Stimulated activated CD8-positive, alpha-beta memory T cell treated with anti-CD3 and anti-CD28 coated beads, Interleukin-12 subunit alpha, Interleukin-12 subunit beta, amount 100 ng/mL, for 24 hours (primary cell): ENCODE data around the gene PIEZO1.

ENCODE experiments used
- DNase-seq: peaks from one replicate; pipeline ENCODE4 v3.0.0-alpha.2; 2020; ENCODE audit errors: extremely low read depth

The PIEZO1 gene

DNA sequence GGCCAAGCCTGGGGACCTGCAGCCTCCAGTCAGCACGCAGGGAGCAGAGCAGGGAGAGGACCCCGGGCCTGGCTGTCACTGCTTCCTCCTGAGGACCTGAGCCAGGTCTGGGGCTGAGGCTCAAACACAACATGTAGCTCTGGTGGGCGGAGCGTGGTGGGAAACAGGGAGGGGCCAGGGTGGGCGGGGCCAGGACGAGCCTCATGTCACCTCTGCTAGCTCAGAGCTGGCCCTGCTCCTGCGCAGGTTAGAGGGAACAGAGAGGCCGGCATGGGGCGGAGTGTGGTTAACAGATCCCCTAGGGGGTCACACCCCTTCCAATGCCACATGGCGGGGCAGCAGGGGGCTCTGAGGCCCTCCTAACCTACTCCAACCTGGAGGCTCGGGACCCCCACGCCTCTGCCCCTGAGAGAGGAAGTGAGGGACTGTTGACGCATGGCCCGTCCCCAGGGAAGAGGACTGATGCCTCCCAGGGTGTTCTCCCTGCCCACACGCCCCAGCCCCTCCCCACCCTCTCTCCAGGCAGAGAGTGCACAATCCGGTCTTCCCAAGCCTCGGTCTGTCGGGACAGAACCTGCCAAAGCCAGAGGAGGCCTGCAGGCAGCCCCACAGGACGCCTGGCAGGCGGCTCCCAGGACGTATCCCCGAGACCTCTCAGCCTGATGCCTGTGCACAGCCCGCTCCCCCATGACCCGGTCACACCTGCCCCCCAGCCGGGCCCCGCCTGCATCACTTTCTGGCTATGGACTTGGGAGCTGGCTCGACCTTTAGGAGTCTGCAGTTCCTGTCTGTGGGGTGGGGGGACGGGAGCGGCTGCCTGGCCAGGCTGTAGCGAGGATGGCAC lies 15.2 kb downstream of the PIEZO1 start:
- no peak for DNase-seq

GRCh38 chr16:88768071-88768783 lies 16.8 kb downstream of the PIEZO1 start:
- DNase-seq = no peak

GRCh38 chr16:88767546-88768070 lies 17.4 kb downstream of the PIEZO1 start:
- no peak for DNase-seq

- no peak for DNase-seq
Observed at GRCh38 chr16:88766975-88767374, 18.0 kb downstream of the PIEZO1 start.

- no peak for DNase-seq
Observed at GRCh38 chr16:88764913-88765349, 20.1 kb downstream of the PIEZO1 start.

GRCh38 chr16:88764080-88764479 lies 20.9 kb downstream of the PIEZO1 start:
- DNase-seq = no peak

GRCh38 chr16:88763502-88764053 lies 21.4 kb downstream of the PIEZO1 start:
- no peak for DNase-seq

- DNase-seq = no peak
Observed at GRCh38 chr16:88762941-88763340, 22.1 kb downstream of the PIEZO1 start.

GRCh38 chr16:88762258-88762870 lies 22.7 kb downstream of the PIEZO1 start:
- no peak for DNase-seq

GRCh38 chr16:88761830-88762229 lies 23.2 kb downstream of the PIEZO1 start:
- DNase-seq = no peak

GRCh38 chr16:88761143-88761534 lies 23.9 kb downstream of the PIEZO1 start:
- no peak for DNase-seq

DNA sequence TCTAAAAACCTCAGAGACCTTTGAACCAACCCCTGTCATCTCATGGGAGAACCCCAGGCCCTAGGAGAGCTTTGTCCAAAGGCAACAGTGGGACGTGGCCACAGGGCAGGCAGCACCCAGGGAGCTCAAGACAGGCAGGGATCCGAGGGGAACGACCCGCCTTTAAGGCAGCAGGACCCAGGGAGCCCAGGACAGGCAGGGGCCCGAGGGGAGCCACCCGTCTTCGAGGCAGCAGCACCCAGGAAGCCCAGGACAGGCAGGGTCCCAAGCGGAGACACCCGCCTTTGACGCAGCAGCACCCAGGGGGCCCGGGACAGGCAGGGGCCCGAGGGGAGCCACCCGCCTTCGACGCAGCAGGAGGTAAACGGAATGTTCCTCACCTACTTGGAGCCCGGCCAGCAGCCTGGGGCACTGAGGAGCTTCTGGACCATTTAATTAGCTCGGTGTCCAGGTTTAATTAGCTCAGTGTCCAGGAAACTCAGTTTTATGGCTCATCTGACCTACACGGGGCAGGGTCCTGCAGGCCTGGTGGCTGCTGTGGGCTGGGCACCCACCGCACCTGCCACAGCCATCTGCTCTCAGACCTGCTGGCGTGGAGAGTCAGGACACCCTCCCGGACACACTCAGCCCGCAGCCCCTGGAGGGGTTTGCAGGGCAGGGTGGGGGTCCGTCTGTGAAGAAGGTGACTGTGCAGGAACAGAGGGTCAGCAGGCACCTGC lies 24.4 kb downstream of the PIEZO1 start:
- DNase-seq = no peak

GRCh38 chr16:88759976-88760350 lies 25.1 kb downstream of the PIEZO1 start:
- no peak for DNase-seq

GRCh38 chr16:88759245-88759975 lies 25.6 kb downstream of the PIEZO1 start:
- no peak for DNase-seq

GRCh38 chr16:88758944-88759244 lies 26.1 kb downstream of the PIEZO1 start:
- DNase-seq = no peak

DNA sequence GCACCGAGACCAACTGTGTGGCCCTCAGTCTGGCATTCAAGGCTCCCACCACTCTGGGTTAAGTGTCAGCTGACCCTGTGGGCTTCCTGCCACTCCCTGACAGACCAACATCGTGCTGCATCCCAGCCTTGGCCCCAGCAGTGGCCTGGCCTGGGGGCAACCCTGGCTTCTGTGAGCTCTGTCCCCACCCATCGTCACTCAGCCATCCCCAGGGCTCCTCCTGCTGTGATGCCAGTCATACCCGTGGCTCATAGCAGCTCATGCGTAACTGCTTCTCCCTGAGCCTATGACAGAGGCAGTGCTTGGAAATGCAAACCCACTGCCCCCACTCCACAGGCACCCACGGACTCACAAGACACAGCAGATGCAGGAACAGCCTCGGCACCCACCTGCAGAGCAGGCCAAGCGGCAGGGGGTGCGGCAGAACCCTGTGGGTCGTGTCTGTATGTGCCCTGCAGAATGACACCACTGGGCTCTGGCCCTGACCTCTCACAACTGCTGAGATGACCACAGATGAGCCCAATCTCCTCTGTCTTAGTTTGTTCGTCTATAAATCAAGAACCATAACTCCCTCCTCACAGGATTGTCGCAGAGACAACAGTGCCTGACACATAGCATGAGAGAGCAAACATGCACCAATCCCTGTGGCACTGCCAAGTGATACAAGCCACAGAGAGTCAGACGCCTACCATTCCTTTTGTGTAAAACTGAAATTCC lies 26.6 kb downstream of the PIEZO1 start:
- DNase-seq = no peak

DNA sequence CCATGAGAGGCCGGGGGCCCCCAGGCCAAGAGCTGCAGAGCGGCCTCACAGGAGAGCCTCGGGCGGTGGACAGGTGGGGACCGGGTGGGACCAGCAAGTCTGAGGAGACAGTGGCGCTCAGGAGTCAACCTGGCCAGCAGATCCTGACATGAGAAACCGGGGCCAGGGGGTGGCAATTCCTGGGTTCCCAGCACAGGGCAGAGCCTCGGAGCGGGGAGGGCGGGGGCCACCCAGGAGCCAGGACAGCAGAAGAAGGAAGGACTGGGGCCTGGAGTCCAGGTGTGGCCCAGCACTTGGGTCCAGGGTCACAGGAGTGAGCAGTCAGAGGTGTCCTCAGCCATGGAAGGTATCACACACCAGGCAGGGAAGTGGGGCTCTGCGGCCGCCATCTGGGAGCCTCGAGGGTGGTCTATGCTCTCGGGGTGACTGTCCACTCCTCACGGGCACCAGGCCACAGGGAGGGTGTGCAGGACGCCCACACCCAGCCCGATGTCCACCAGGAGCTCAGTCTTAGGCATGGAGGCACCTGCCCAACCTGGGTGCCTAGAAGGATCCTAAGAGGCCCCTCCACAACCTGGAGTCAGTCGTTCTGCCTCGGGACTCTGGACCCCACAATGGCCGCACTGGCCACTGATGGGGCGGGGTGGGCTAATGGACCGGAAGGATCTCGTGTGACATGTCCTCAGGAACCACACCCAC lies 29.1 kb downstream of the PIEZO1 start:
- no peak for DNase-seq

DNA sequence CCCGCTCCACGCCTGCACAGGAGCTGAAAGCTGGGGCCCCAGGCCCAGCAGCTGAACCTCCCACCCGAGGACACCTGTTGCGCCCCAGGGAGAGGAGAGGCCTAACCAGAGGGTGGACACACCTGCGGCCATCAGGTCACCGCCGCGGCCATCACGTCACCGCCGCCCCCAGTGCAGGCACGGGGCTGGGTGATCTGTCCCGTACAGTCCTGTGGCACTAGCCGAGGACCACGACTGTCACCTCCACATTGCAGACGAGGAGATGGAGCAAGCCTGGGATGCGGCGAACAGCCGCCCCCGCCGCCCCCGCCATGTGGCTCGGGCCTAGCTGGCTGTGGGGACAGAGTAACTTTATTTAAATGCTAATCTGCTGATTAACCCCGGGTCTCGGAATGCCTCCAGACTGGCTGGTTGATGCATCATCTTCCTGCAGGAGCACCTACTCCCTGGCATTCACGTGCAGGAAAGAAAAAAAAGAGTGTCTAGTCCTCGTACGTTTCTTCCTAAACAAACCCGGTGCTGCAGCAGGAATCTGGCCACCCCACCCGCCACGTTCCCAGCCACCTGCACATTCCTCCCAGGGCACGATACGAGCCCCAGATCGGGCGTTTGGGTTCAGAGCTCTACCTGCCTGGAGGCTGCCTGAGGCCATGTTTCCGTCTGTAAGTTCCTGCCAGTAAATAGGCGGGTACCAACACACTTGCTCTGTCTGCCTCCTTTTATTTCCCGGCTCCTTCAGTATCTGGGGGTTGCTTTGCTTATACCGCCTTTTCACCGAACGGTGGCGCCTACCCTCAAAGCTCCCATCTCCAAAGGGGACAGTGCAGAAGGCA lies 29.9 kb downstream of the PIEZO1 start:
- DNase-seq = no peak
